Stimulated activated CD4-positive, alpha-beta T cell treated with anti-CD3 and anti-CD28 coated beads, Interleukin-12 subunit alpha, Interleukin-12 subunit beta, amount 100 ng/mL, for 4 hours (primary cell): Measurements from ENCODE around the gene SLC22A17.
A peak's percentile ranks its signal among the peaks of the same experiment; 100 is the strongest.

ENCODE experiments used
- DNase-seq: peaks from one replicate; pipeline ENCODE4 v3.0.0-alpha.2; 2020

The SLC22A17 gene

DNA sequence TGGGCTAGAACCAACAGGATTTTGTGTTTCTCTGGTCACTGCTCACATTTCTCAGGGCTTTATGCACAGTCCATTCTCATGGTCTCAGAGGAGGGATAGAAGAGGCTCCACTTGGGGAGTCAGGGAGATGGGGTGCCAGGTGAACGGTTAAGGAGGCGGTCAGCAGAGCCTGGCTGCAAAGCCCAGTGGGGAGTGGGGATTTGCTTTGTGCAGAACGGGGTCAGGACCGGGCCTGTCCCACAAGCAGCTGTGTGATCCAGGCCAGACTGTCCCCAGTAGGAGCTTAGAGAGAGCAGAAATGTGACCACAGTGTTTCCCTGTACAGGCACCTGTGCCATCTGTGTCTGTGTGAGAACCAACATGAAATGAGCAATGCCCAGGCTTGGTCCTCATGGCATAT, 28.3 kb upstream of the SLC22A17 start:
- no peak for DNase-seq

DNA sequence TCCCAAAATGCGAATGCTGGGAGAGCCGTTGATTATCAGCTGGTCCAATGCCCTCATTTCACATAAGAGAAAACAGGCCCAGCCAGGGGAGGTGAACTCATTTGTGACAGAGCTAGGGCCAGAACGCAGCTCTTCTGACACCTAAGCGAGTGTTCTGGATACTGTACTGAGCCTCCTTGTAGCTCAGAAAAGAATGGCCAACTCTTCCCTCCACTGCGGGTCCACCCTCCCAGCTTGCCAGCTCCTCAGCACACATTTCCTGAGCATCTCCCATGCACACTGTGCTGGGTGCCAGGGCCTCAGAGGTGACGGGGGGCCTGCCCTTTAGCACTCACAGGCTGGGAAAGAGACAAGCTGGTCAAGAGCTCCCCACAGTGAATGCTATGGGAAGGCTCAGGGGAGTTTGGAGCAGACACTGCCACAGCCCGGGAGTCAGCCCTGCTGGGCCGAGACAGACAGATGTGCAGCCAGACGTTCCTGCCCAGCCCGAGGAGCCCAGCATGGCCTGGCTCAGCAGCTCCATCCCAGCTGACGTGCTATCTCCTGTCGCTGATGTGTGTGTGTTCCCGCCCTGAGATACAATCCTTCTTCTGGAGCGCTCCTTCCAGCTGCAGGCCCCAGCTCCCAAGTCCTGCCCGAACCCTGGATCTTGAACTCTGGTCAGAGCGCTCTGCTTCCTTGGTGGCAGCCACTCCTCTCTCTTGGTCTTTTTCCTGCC, 27.7 kb upstream of the SLC22A17 start:
- DNase-seq, result no peak

DNA sequence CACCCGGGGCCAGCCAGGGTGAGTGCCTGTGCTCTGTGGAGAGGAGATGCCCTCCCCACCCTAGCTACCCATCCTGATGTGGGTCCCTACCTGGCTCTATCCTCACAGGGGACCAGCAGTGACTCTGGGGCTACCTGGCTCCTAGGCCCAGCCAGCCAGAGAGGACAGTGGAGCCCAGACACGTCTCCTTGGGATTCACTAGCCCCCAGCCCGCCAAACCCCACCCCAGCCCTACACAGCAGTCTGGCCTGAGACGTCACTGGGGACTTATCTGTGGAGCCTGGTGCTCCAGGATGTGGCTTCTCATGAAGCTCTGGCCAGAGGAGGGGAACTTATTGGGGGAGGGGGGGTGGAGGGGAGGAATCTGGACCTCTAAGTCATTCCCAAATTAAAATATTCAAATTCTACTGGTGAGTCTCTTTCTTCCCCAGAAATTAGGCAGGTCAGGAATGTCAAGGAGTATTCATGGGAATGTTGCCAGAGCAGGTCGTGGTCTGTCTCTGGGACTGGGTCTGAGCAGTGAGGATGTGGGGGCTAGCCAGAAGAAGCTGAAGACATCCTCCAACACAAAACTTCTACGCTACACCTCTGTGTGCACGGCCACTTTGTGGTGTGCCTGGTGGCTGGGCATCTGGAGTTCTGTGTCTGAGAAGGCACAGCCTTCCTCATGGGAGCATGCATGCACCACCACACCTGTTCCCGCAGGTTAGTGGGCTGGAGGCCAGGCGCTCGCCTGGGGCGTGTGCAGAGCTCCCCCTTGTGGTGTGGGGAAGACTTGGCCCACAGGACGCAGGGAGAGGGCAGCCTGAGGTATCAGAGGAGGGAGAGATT, 26.9 kb upstream of the SLC22A17 start:
- peak; percentile 65 for DNase-seq

DNA sequence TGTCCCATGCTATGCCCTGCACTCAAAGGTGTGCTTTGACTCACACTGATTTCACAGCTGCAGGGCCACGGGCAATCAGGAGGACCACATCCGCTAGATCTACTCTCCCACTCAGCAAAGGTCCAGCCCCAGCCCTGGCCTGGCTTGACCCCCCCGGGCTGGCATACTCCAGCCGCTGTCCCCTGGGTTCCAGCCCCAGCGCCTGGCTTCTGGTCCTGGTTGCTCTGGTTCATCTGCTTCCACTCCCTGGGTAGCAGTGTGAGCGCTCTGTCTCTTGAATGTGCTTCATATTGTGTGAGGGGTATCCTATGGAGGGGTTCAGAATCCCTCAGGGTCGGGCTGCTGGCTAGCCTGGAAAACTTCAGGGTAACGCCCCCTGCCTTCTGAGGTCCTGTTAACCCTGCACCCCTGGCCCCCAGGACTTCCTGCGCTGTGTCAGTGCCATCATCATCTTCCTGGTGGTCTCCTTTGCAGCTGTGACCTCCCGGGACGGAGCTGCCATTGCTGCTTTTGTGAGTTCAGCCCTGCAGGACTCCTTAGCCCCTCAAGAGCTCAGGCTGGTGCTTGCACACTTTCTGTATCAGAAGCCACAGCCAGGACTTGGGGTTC, 26.0 kb upstream of the SLC22A17 start:
- no peak for DNase-seq

DNA sequence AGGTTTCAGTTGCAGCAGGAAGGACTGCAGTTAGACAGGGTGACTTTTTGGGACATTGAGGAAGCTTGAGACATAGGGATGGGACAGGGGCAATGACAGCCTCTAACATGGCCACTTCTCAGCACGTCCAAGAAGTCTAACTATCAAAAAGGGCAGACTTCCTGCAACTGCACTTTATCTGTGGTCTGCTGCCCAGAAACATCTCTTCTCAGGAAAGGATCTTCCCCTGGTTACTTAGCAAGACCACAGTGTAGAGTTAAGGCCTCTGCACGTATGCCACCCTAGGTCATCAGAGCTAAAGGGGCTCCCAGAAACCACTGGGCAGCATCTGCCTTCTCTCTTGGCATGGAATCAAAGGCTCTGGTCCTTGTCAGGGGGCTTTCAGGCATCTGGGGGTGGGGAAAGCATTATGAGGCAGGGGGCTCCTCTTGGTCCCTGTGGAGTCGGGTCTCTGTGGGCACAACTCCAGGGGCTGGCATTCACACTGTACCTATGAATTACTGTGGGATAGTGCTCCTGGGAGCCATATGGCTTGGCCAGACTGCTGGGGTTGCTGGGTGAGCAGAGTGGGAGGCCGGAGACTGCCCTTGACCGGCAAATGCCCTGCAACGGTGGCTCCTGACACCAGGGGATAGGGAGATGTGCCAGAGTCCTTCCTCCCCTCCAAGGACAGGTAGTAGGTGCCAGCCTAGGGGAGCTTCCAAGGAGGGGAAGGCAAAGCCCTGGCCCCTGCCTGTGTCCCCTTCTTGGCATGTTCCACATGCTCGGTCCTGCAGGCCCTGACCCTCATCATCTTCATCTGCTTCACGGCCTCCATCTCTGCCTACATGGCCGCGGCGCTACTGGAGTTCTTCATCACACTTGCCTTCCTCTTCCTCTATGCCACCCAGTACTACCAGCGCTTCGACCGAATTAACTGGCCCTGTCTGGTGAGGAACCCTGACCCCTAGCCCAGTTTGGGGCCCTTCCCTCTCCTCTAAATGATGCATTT, 25.2 kb upstream of the SLC22A17 start:
- DNase-seq, result no peak

DNA sequence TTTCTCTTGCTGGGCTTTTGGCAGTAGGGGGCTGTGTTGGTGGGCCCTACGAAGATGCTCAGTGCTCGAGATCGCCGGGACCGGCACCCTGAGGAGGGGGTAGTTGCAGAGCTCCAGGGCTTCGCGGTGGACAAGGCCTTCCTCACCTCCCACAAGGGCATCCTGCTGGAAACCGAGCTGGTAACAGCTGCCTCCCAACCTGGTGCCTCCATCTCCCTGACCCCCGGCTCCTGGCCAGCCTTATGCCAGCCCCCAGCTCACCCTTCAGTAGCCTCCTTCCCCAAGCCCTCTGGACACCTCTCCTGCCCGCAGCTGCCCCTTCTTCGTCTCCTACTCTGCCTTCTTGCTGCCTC, 24.5 kb upstream of the SLC22A17 start:
- DNase-seq, result no peak

DNA sequence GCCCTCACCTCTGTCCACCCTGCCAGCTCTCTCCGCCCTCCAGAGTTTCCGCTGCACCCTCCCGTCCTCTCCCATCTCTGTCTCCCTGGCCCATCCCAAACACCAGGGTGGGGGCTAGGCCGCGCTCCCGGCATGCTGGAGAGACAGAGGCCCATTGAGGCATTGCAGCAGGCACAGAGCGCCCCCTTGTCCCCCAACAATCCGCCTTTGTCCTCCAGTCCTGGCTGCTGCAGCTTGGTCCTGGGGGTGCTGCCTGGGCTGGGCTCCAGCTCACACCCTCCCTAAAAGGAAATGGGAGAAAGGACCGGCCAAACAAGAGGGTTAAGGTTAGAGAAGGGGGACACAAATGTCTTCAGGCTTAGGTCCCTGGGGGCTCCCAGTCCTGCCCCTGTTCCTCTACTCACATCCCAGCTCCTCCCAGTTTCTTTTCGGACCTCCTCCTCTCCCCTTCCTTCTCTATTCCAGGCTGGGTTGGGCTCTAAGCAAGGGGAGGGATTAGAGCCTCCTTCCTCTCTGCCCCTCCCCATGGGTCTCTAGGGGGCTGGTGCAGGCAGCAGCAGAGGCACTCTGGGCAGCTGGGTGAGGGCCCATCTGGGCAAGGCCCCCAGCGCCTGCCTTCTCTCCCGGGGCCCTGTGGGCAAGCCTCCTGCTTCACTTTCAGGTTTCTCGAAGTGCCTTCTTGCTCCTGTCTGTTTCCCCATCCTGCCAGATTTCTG, 24.0 kb upstream of the SLC22A17 start, which contains the start of gene CMTM5:
TSS of gene CMTM5 (plus strand) at position 565 of the 716 bp plus-strand sequence. CDS start 206 bp downstream, outside the sequence.
- no peak for DNase-seq

DNA sequence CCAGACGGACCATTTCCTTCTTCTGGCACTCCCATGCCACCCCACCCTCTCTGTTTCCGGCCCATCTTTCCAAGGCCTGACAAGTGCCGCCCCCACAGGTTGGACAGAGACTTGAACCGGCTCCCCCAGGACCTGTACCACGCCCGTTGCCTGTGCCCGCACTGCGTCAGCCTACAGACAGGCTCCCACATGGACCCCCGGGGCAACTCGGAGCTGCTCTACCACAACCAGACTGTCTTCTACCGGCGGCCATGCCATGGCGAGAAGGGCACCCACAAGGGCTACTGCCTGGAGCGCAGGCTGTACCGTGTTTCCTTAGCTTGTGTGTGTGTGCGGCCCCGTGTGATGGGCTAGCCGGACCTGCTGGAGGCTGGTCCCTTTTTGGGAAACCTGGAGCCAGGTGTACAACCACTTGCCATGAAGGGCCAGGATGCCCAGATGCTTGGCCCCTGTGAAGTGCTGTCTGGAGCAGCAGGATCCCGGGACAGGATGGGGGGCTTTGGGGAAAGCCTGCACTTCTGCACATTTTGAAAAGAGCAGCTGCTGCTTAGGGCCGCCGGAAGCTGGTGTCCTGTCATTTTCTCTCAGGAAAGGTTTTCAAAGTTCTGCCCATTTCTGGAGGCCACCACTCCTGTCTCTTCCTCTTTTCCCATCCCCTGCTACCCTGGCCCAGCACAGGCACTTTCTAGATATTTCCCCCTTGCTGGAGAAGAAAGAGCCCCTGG, 23.0 kb upstream of the SLC22A17 start:
- DNase-seq, result no peak

DNA sequence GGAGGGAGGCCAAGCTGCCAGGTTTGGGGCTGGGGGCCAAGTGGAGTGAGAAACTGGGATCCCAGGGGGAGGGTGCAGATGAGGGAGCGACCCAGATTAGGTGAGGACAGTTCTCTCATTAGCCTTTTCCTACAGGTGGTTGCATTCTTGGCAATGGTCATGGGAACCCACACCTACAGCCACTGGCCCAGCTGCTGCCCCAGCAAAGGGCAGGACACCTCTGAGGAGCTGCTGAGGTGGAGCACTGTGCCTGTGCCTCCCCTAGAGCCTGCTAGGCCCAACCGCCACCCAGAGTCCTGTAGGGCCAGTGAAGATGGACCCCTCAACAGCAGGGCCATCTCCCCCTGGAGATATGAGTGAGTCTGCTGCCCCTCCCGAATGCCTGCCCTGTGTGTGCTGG, 20.4 kb upstream of the SLC22A17 start:
- no peak for DNase-seq

DNA sequence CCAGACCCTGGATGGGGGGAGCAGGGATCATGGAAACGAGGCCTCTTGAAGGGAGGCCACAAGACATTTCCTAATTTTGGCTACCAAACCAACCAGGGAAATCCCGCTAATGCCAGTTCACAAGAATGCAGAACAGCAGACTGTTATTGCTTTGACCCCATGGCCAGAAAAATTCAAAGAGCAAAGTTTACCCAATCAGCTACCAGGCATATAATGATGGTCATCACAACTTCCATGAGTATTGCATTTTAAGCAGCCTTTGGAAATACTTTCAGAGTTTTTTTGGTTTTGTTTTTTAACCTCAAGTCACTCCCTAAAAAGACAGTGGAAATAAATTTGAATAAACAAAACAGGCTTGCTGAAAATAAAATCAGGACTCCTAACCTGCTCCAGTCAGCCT, 19.8 kb upstream of the SLC22A17 start, which contains the start of gene IL25:
TSS of gene IL25 (plus strand) at position 301 of the 400 bp plus-strand sequence.
- no peak for DNase-seq

DNA sequence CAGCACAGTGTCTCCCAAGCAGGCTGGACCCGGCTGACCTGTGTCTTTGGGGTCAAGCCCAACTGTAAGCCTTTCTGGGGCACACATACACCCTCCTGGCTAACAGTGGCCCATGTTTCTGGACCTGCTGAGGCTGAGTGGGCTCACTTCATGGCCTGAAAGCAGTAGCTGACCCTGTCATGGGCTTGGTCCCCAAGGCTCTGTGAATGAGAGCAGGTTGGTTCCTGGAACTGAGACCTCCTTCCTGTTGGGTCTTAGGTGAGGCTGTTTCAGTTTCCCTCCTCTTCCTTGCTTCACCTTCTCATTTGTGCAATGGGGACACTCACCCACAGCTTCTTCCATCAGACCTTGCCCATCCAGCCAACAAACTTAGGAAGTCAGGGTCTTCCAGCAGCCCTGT, 19.2 kb upstream of the SLC22A17 start:
- DNase-seq, result no peak

DNA sequence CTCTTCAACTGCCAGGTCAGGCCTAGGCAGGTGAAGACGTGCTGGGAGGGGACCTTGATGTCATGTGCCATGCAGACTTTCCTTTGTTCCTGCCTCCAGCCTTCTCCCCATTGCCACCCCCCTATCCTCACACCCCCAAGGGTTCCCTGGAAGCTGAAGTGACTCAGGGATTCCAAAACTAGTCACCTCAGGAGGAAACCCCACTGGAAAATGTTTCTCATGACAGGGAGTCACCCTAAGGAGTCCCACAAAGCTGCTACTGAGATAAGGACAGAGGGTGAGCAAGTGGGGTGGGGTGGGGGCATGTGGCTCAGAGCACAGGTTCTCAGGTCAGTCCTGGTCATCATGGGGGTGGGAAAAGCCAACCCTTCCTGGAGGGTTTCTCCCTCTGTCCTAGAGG, 17.5 kb upstream of the SLC22A17 start:
- DNase-seq, result no peak

DNA sequence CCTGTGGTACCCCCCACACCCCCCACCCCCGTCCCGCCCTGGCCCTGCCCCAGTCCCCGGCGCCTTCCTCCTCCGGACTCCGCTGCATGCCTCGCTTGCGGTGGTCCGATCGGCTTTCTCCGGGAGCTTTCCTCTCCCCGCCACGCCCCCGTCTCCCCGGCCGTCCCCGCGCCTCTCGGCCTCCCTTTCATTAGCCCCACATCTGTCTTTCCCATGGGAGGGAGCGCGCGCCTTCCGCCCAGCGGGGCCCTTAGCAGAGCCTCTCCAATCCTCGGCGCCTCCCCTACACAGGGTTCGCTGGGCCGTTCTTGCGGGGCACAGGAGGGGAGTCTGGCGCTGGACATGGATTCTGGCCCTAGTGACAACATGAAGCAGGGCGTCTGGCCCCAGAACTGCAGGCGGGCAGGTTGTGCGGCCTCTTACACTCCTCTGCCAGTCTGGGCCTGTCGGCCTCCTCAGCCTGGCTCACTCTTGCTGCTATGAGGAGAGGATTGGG, 13.8 kb upstream of the SLC22A17 start:
- DNase-seq, result no peak

DNA sequence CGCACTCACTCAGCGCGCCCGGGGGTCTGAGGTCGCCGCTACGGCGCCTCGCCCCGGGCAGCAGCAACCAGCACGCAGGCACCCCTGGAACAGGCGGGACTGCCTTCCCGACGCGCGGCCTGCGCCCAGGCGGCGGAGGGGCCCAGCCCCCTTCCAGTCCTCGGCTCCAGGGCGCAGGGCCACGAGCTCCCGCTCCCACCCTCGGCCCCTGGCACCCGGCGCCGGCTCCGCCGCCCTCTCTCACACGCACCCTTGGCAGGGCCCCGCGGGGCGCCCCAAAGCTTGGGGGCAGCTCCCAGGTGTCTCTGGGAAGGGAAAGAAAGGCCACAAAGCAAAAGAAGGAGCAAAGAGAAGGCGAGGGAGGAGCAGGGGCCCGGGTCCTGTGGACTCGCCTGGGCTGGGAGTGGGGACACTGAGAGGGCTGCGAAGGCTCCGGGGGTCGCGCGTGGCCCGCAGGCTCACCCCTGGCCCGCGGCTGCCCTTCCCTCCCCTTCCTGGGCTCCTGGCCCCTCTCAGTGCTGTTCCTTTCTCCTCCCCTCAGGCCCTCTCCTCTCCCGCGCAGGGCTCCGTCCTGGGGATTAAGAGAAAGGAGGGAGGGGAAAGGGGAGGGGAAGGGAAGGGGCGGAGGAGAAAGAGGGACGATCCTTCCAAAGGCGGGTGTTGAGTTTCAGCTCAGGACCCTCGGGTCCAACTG, 13.2 kb upstream of the SLC22A17 start:
- no peak for DNase-seq

DNA sequence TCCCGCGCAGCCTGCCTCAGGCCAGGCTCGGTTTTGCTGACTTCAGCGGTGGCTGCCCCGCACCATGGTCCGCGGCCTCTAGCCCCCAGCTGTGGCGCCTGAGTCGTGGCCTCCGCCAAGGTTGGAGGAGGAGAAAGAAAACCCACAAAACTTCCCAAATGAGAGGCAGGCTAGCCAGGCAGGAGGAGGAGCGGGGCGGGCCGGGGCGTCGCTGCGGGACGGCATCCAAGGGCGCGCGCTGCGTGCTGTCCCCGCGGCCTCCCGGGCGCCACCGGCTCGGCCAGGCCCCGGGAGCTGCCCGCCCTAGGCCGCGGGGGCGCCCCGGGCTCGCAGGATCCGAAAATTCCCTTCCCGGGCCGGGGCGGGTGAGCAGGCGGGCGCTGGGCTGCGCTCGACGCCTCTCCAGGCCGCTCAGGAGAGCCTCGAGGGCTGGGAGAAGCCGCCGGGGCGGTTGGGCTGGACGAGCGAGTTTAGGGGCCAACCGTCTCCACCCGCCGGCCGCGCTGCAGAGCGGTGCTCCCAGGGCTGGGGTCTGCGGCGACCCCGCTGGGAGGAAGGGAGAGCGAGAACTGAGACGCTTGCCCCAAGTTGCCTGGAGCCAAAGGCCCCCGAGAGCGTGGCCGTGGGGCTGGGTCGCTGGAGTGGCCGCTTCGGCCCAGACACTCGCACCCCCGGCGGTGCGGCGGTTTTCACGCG, 12.5 kb upstream of the SLC22A17 start, which contains the start of gene EFS:
TSS of gene EFS (minus strand) at position 137 of the 696 bp plus-strand sequence. CDS start 147 bp downstream, outside the sequence.
- DNase-seq, result no peak

DNA sequence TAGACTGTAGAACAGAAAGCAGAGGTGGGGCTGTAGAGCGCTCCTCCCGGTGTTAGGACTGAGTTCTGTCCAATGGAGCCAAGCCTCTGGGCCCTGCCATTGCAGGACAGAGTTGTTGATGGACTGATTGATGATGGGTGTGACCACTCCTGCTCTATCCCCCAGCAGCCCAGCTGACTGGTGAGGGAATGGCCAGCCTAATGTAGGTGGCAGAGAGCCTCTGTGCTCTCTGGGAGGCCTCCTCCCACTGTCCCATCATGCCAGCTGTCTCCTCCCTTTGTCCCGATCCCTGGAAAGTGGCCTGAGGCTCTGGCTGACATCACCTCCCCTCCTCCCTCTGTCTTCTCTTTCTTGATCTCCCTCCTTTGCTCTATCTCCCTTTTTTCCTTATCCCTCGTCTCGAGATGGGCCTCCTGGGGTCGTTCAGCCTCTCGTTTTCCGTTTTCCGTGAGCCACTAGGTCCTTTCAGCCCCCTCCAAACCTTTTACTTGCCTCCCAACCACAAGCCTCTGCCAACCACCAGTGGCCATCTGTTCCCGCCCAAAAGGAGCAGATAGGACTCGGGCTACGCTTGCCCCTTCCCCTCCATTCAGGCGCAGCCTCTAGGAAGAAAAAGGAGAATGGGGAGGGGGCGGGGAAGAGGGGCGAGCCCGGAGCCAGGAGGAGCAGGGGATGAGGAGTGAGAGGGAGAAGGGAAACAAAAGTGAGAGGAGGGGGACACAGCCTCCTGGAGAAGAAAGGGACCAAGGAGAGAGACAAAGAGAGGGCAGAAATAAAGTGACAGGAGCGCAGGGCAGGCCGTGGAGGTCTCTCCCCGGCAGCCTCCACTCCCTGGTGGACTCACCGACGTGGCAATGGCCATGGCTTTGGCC, 11.7 kb upstream of the SLC22A17 start:
- DNase-seq, result no peak

DNA sequence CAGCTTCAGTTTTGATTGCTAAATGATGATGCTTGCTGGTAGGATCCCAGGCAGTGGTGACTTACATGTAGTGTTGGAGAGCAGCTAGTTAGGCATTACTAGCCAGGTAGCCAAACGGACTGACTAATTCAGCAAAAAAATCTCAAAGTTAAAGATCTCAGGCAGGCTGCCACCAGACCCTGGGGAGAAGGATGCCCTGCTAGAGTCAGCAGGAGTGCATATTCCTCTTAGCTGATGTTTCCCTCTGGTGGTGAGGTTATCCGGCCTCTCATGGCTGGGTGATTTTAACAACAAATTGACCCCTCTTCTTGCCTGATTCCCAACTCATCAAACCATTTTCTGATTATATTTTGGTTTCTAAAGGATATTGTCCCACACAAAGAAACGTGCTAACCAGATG, 9.5 kb upstream of the SLC22A17 start:
- DNase-seq, result no peak

DNA sequence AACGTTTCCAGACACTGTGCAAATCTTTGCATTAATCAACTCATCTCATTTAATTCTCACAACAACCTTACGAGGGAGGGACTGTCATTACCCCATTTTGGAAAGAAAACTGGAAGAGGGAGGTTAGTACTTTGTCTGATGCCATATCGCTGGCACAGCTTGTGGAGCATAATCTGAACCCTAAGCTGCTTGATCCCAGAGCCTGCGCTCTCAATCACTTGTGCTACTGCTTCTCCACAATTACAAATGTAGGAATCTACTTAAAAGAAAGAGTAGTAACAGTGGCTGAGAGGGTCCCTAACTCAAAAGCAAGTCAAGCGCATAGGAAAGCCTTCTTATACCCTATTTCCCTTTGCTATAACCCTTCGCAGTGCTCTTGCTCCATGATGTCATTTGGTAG, 9.1 kb upstream of the SLC22A17 start:
- DNase-seq, result no peak

DNA sequence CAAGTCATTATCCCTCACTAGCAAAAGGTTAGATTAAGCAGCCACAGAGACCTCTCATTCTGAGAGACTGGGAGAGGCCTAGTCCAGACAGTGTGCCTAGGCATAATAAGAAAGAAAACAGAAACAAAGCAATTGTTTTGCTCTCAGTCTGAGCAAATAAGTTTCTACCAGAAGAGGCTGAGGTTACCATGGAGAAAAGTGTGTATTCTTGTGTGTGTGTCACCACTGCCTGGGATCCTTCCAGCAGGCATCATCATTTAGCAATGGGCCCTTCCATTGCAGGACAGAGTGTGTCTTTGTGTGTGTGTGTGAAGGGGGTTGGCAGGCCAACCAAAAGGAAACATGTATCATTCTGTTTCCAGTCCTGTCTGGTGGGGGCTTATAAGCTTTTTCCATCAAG, 8.6 kb upstream of the SLC22A17 start:
- DNase-seq, result no peak
